Naive thymus-derived CD4-positive, alpha-beta T cell (primary cell): ENCODE data around the gene CEP44. TPM values are rescaled to one million over a fixed set of nuclear protein-coding genes. Genes with fewer than 3 reads are reported as not detected.
"Not testable (repeated sequence)": the region's sequence is repeated elsewhere in the genome, so short reads cannot be mapped to it uniquely, and the experiment has no call there.

Source experiments
- ATAC-seq: fragments of 150-1000 bp; cut with Tn5 transposase; 2 replicates; pipeline ENCODE4 v1.10.0; 2021; ENCODE audit warnings: mild to moderate bottlenecking, moderate library complexity
- CTCF ChIA-PET: fragments of 350-600 bp; sonication (Branson Sonifier 250); formaldehyde crosslinking; loops from one replicate; lab custom pipeline; 2021; ENCODE audit warnings: antibody characterized with exemption; lab: Charles Lee
- POLR2A ChIA-PET: fragments of 350-600 bp; sonication (Branson Sonifier 250); formaldehyde crosslinking; loops from one replicate; lab custom pipeline; 2021; ENCODE audit warnings: antibody characterized with exemption, inconsistent platforms; lab: Charles Lee
- DNase-seq, 9 donors: peaks; one replicate each; pipeline versions ENCODE4 v3.0.0 to v3.0.0-alpha.2; 2020 to 2022; ENCODE audit warnings: mixed read lengths in 1 of 9
- H3K27ac ChIP-seq: one replicate; pipeline ENCODE4 v1.7.0; 2013; ENCODE audit warnings: mild to moderate bottlenecking, low read depth, low read length, moderate library complexity
- H3K27me3 ChIP-seq, 2 donors: one replicate each; pipeline ENCODE4 v1.7.0; 2013; ENCODE audit warnings: low read length in 2 of 2, mild to moderate bottlenecking in 2 of 2, moderate library complexity in 2 of 2; ENCODE audit not compliant: control insufficient read depth in 2 of 2, insufficient read depth in 2 of 2
- H3K36me3 ChIP-seq, 3 experiments: 1 replicate in 2 of 3; 2 replicates in 1 of 3; pipeline ENCODE4 v1.7.0; 2013; ENCODE audit warnings: low read length in 3 of 3, mild to moderate bottlenecking in 3 of 3, moderate library complexity in 1 of 3; ENCODE audit not compliant: insufficient read depth in 3 of 3, control insufficient read depth in 2 of 3
- H3K4me1 ChIP-seq, 2 donors: one replicate each; pipeline ENCODE4 v1.7.0; 2013; ENCODE audit warnings: low read length in 2 of 2, mild to moderate bottlenecking in 2 of 2, moderate library complexity in 1 of 2; ENCODE audit not compliant: control insufficient read depth in 2 of 2, insufficient read depth in 2 of 2
- H3K4me3 ChIP-seq: 2 replicates; pipeline ENCODE4 v1.7.0; 2013; ENCODE audit warnings: mild to moderate bottlenecking, low read length
- H3K9me3 ChIP-seq, 3 experiments: 1 replicate in 2 of 3; 2 replicates in 1 of 3; pipeline ENCODE4 v1.7.0; 2013; ENCODE audit warnings: low read length in 3 of 3; ENCODE audit not compliant: control insufficient read depth in 2 of 3
- H3K27ac Mint-ChIP-seq, 9 donors: one replicate each; pipeline ENCODE4 v1.8.0; 2020 to 2022; ENCODE audit warnings: mixed read lengths in 9 of 9, mild to moderate bottlenecking in 8 of 9, moderate library complexity in 5 of 9, inconsistent platforms in 2 of 9
- H3K27me3 Mint-ChIP-seq, 5 donors: one replicate each; pipeline ENCODE4 v1.8.0; 2021 to 2022; ENCODE audit warnings: mixed read lengths in 5 of 5, mild to moderate bottlenecking in 1 of 5
- H3K36me3 Mint-ChIP-seq, 5 donors: one replicate each; pipeline ENCODE4 v1.8.0; 2020 to 2022; ENCODE audit warnings: mixed read lengths in 5 of 5, mild to moderate bottlenecking in 3 of 5, inconsistent platforms in 1 of 5
- H3K4me1 Mint-ChIP-seq, 7 donors: one replicate each; pipeline ENCODE4 v1.8.0; 2020 to 2022; ENCODE audit warnings: mixed read lengths in 7 of 7, mild to moderate bottlenecking in 3 of 7, inconsistent platforms in 1 of 7
- H3K4me3 Mint-ChIP-seq, 10 donors: one replicate each; pipeline ENCODE4 v1.8.0; 2020 to 2022; ENCODE audit warnings: mild to moderate bottlenecking in 10 of 10, mixed read lengths in 10 of 10, moderate library complexity in 6 of 10, inconsistent platforms in 2 of 10
- H3K9me3 Mint-ChIP-seq, 11 donors: one replicate each; pipeline ENCODE4 v1.8.0; 2020 to 2022; ENCODE audit warnings: mixed read lengths in 11 of 11, mild to moderate bottlenecking in 4 of 11, inconsistent platforms in 1 of 11, moderate library complexity in 1 of 11
- intact Hi-C, 2 donors: fragments of 100-400 bp; cut with micrococcal nuclease; formaldehyde crosslinking; loops; one replicate each; pipeline ENCODE4 v1.15.1; 2023
- polyA plus RNA-seq, 2 donors: library from polyadenylated mRNA; unstranded; fragments of 300-500 nt; fragmentation: Illumina TruSeq; gene quantifications; one replicate each; pipeline ENCODE4 v1.2.3, GENCODE V29; 2021
- total RNA-seq, 6 experiments: library from RNA in 5 of 6; stranded (reverse) in 5 of 6; gene quantifications; 1 replicate in 5 of 6; 2 replicates in 1 of 6; pipeline ENCODE4 v1.2.3 and lab custom pipeline; 2021 to 2026

The CEP44 gene
- total and polyA plus RNA-seq, 7 experiments from 2014 or later, result 6.4 to 28.2 (median 18.0) TPM

- Histone ChIP-seq H3K4me1 (no peaks in the 10 kb centered on the region), H3K36me3 (no peaks in the 10 kb centered on the region), H3K4me3 (no peak overlapping the region), H3K27me3 (peaks cover 0 to 2% of the 10 kb centered on the region in 2 donors), H3K27ac (no peak overlapping the region), H3K9me3 (no peaks in the 10 kb centered on the region)
- Mint-ChIP-seq H3K27ac (no peak overlapping the region), H3K9me3 (peaks cover 0 to 9% (median 0%) of the 10 kb centered on the region in 11 donors), H3K36me3 (no peaks in the 10 kb centered on the region), H3K27me3 (peaks cover 0 to 16% (median 0%) of the 10 kb centered on the region in 5 donors), H3K4me3 (no peak overlapping the region), H3K4me1 (no peaks in the 10 kb centered on the region)
- intact Hi-C loops, result loop anchor here (1.0 to 5.0 kb wide), 5 partner anchors 158 to 1976 kb away; partner anchors contain the start of gene HPGD (in 1 of the 2)
- ATAC-seq, result no peak
- ChIA-PET CTCF (no interaction called here), POLR2A (no interaction called here)
- DNase-seq, result peak in 5 of 9 donors; percentile 2 to 31 (median 15)
These were observed 81.4 kb downstream of the CEP44 start for GRCh38 chr4:174365018-174365587.

- ChIA-PET CTCF (interaction anchor here (0.7 kb wide), 1 partner anchor 287 kb away, joined by 3 read pairs; no protein-coding TSS in a partner anchor), POLR2A (no interaction called here)
- no peaks in the 10 kb centered on the region for H3K36me3 ChIP-seq
- Mint-ChIP-seq H3K4me1 (no peaks in the 10 kb centered on the region), H3K27me3 (peaks cover 0 to 8% (median 3%) of the 10 kb centered on the region in 5 donors), H3K4me3 (no peak overlapping the region), H3K9me3 (peaks cover 0 to 3% (median 0%) of the 10 kb centered on the region in 11 donors), H3K36me3 (no peaks in the 10 kb centered on the region), H3K27ac (no peak overlapping the region)
- no peak for ATAC-seq
- no peaks in the 10 kb centered on the region for H3K27me3 ChIP-seq
- no peak for DNase-seq
- no peaks in the 10 kb centered on the region for H3K9me3 ChIP-seq
- H3K27ac ChIP-seq, result no peak overlapping the region
- intact Hi-C loops, result loop anchor here in 1 of 2 donors (5.0 kb wide), 1 partner anchor 1167 kb away; no protein-coding TSS in a partner anchor
- H3K4me3 ChIP-seq, result no peak overlapping the region
- H3K4me1 ChIP-seq, result no peaks in the 10 kb centered on the region
These were observed 86.3 kb downstream of the CEP44 start for GRCh38 chr4:174369985-174370384.

- no peak overlapping the region for H3K4me3 Mint-ChIP-seq
- Histone ChIP-seq H3K4me3 (no peak overlapping the region), H3K27me3 (no peaks in the 10 kb centered on the region), H3K36me3 (no peaks in the 10 kb centered on the region), H3K4me1 (no peaks in the 10 kb centered on the region), H3K9me3 (no peaks in the 10 kb centered on the region), H3K27ac (no peak overlapping the region)
- CTCF ChIA-PET, result no interaction called here
- POLR2A ChIA-PET, result no interaction called here
- no peaks in the 10 kb centered on the region for H3K4me1 Mint-ChIP-seq
- H3K27me3 Mint-ChIP-seq, result peaks cover 4 to 26% (median 5%) of the 10 kb centered on the region in 5 donors
- no peak for ATAC-seq
- no peaks in the 10 kb centered on the region for H3K36me3 Mint-ChIP-seq
- intact Hi-C loops, result no loop called here
- no peak for DNase-seq
- no peaks in the 10 kb centered on the region for H3K9me3 Mint-ChIP-seq
- H3K27ac Mint-ChIP-seq, result no peak overlapping the region
These were observed 90.1 kb downstream of the CEP44 start for GRCh38 chr4:174373821-174374220.

- Mint-ChIP-seq H3K4me3 (no peak overlapping the region), H3K4me1 (no peaks in the 10 kb centered on the region), H3K27ac (no peak overlapping the region), H3K9me3 (no peaks in the 10 kb centered on the region), H3K27me3 (peaks cover 4 to 34% (median 5%) of the 10 kb centered on the region in 5 donors), H3K36me3 (no peaks in the 10 kb centered on the region)
- no peaks in the 10 kb centered on the region for H3K36me3 ChIP-seq
- no peaks in the 10 kb centered on the region for H3K4me1 ChIP-seq
- intact Hi-C loops, result no loop called here
- ATAC-seq (no peak), DNase-seq (no peak)
- H3K4me3 ChIP-seq, result no peak overlapping the region
- ChIA-PET POLR2A (no interaction called here), CTCF (no interaction called here)
- no peaks in the 10 kb centered on the region for H3K9me3 ChIP-seq
- no peaks in the 10 kb centered on the region for H3K27me3 ChIP-seq
- no peak overlapping the region for H3K27ac ChIP-seq
These were observed 91.7 kb downstream of the CEP44 start for GRCh38 chr4:174375422-174375821.

- Mint-ChIP-seq H3K36me3 (no peaks in the 10 kb centered on the region), H3K4me3 (no peak overlapping the region), H3K9me3 (no peaks in the 10 kb centered on the region), H3K27me3 (peaks cover 5 to 34% (median 8%) of the 10 kb centered on the region in 5 donors), H3K27ac (no peak overlapping the region), H3K4me1 (no peaks in the 10 kb centered on the region)
- ChIA-PET CTCF (interaction anchor here (0.6 kb wide), 1 partner anchor 337 kb away, joined by 3 read pairs; no protein-coding TSS in a partner anchor), POLR2A (no interaction called here)
- Histone ChIP-seq H3K4me3 (no peak overlapping the region), H3K27ac (no peak overlapping the region), H3K36me3 (no peaks in the 10 kb centered on the region), H3K9me3 (no peaks in the 10 kb centered on the region), H3K27me3 (no peaks in the 10 kb centered on the region), H3K4me1 (no peaks in the 10 kb centered on the region)
- no peak for DNase-seq
- ATAC-seq, result no peak
- intact Hi-C loops, result no loop called here
These were observed 93.9 kb downstream of the CEP44 start for GRCh38 chr4:174377613-174378012.

- peaks cover 5 to 38% (median 8%) of the 10 kb centered on the region in 5 donors for H3K27me3 Mint-ChIP-seq
- no peak for ATAC-seq
- H3K4me3 Mint-ChIP-seq, result no peak overlapping the region
- H3K27ac Mint-ChIP-seq, result no peak overlapping the region
- H3K36me3 Mint-ChIP-seq, result no peaks in the 10 kb centered on the region
- CTCF ChIA-PET, result no interaction called here
- intact Hi-C loops, result no loop called here
- Histone ChIP-seq H3K27me3 (no peaks in the 10 kb centered on the region), H3K4me3 (no peak overlapping the region), H3K36me3 (no peaks in the 10 kb centered on the region), H3K4me1 (no peaks in the 10 kb centered on the region), H3K9me3 (no peaks in the 10 kb centered on the region), H3K27ac (no peak overlapping the region)
- no peaks in the 10 kb centered on the region for H3K9me3 Mint-ChIP-seq
- no peaks in the 10 kb centered on the region for H3K4me1 Mint-ChIP-seq
- DNase-seq, result no peak
- POLR2A ChIA-PET, result no interaction called here
These were observed 95.2 kb downstream of the CEP44 start for GRCh38 chr4:174378951-174379350.

GRCh38 chr4:174380206-174380605, 96.5 kb downstream of the CEP44 start:
- H3K4me1 ChIP-seq, H3K9me3 Mint-ChIP-seq, H3K27me3 ChIP-seq, H3K27ac ChIP-seq, intact Hi-C loops, H3K4me3 ChIP-seq, CTCF ChIA-PET, H3K36me3 Mint-ChIP-seq, H3K27ac Mint-ChIP-seq, H3K9me3 ChIP-seq, DNase-seq, POLR2A ChIA-PET, H3K4me1 Mint-ChIP-seq, ATAC-seq, H3K4me3 Mint-ChIP-seq, H3K36me3 ChIP-seq: not testable (repeated sequence)
- H3K27me3 Mint-ChIP-seq, result peaks cover 5 to 30% (median 8%) of the 10 kb centered on the region in 5 donors
